Stimulated activated CD4-positive, alpha-beta T cell treated with anti-CD3 and anti-CD28 coated beads, Interleukin-2, amount 100 ng/mL, for 4 hours (primary cell): ENCODE measurements around the gene CCNJL.
"Not testable (repeated sequence)": the region's sequence is repeated elsewhere in the genome, so short reads cannot be mapped to it uniquely, and the experiment has no call there.

Experiments used
- DNase-seq: peaks from one replicate; pipeline ENCODE4 v3.0.0-alpha.2; 2020; ENCODE audit warnings: low read depth

Gene CCNJL

GRCh38 chr5:160260881-160261815, 51.2 kb downstream of the CCNJL start:
- no peak for DNase-seq

- DNase-seq, result no peak
Measured at GRCh38 chr5:160260006-160260775, 52.2 kb downstream of the CCNJL start.

GRCh38 chr5:160259341-160259740, 53.0 kb downstream of the CCNJL start:
- no peak for DNase-seq

GRCh38 chr5:160254706-160255105, 57.7 kb downstream of the CCNJL start:
- no peak for DNase-seq

GRCh38 chr5:160253441-160253840, 58.9 kb downstream of the CCNJL start:
- DNase-seq, result no peak

- DNase-seq, result no peak
Measured at GRCh38 chr5:160252916-160253315, 59.4 kb downstream of the CCNJL start.

GRCh38 chr5:160251406-160252155, 60.8 kb downstream of the CCNJL start:
- no peak for DNase-seq

GRCh38 chr5:160250826-160251225, 61.5 kb downstream of the CCNJL start:
- DNase-seq, result no peak

GRCh38 chr5:160250226-160250625, 62.1 kb downstream of the CCNJL start:
- DNase-seq, result no peak

- DNase-seq, result not testable (repeated sequence)
Measured at GRCh38 chr5:160249570-160249969, 62.8 kb downstream of the CCNJL start.

GRCh38 chr5:160245506-160246086, 66.8 kb downstream of the CCNJL start:
- DNase-seq, result no peak

GRCh38 chr5:160242145-160242544, 70.2 kb downstream of the CCNJL start:
- no peak for DNase-seq

GRCh38 chr5:160240350-160240749, 72.0 kb downstream of the CCNJL start:
- no peak for DNase-seq

- DNase-seq, result no peak
Measured at GRCh38 chr5:160237571-160238093, 74.7 kb downstream of the CCNJL start.

GRCh38 chr5:160235731-160236130, 76.6 kb downstream of the CCNJL start:
- DNase-seq, result no peak

- no peak for DNase-seq
Measured at GRCh38 chr5:160233215-160233614, 79.1 kb downstream of the CCNJL start.

- no peak for DNase-seq
Measured at GRCh38 chr5:160231783-160232342, 80.5 kb downstream of the CCNJL start.

- DNase-seq, result no peak
Measured at GRCh38 chr5:160230686-160231527, 81.5 kb downstream of the CCNJL start.

GRCh38 chr5:160229190-160229742, 83.1 kb downstream of the CCNJL start, which contains the start of gene FABP6:
TSS of gene FABP6 (plus strand) at chr5:160229506. CDS start at chr5:160229558, 52 bp downstream.
- no peak for DNase-seq

GRCh38 chr5:160227012-160227411, 85.4 kb downstream of the CCNJL start:
- DNase-seq, result no peak
